ENCODE measurements around the gene ZBTB20. TPM values are rescaled to one million over a fixed set of nuclear protein-coding genes. Genes with fewer than 3 reads are reported as not detected.

Gene ZBTB20
- total RNA-seq, 3 donors from 2014 or later (not counting 1 experiment from before 2014, with no cell fraction given): 52.7 to 58.3 (median 55.9) TPM

DNA sequence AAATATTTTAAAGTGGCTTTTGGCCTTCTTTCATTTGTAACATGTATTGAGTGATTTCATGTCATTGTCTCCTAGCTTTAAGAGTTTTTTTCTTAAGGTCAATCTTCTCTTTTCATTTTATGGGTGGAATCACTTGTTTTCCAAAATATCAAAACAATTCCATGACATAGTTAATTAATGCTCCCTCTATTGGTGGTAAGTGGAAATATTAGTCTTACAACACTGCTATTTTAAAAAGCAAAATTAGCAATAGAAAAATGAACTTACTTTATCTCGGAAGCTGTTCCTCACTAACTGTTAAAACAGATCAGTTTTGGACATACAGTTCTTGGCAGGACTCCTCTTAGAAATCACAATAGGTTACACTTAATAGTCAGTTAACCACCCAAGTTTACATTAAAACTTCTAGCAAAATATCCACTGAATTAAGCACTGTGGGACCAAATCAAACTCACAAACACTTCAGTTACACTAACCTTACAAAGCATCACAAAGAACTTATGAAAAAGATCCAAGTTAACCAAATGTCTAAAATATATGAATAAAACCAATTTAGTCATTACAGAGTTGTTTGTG is 810.9 kb downstream of the ZBTB20 start:
- DNase-seq (no peak), ATAC-seq (no peak)
- Histone ChIP-seq H3K27me3 (ENCODE audit: control insufficient read depth, insufficient read depth, low read length) (no peaks in the 10 kb centered on the region), H3K4me1 (ENCODE audit: control insufficient read depth, insufficient read depth, low read length) (peaks cover 18% of the 10 kb centered on the region), H3K4me3 (ENCODE audit: low read length) (no peak overlapping the region), H3K36me3 (ENCODE audit: control insufficient read depth, insufficient read depth, low read length) (no peaks in the 10 kb centered on the region), H3K9me3 (ENCODE audit: control insufficient read depth, insufficient read depth, low read length) (no peaks in the 10 kb centered on the region), H3K27ac (ENCODE audit: low read length) (no peak overlapping the region)
- no peaks in the 10 kb centered on the region for H3K27me3 Mint-ChIP-seq (ENCODE audit: low read depth in 2 of 2)
- peaks cover 35 to 54% of the 10 kb centered on the region in 2 donors for H3K4me1 Mint-ChIP-seq
- no peaks in the 10 kb centered on the region for H3K36me3 Mint-ChIP-seq
- intact Hi-C loops (cut with micrococcal nuclease): loop anchor here (5.0 kb wide), 2 partner anchors 114 to 184 kb away; no protein-coding TSS in a partner anchor
- 93% methylated on average over 1 of the region's 1 CpG for WGBS (ENCODE audit: insufficient coverage)
- H3K27ac Mint-ChIP-seq: peak overlapping the region in 1 of 2 donors; percentile 57
- TF ChIP-seq, protein P1, sequence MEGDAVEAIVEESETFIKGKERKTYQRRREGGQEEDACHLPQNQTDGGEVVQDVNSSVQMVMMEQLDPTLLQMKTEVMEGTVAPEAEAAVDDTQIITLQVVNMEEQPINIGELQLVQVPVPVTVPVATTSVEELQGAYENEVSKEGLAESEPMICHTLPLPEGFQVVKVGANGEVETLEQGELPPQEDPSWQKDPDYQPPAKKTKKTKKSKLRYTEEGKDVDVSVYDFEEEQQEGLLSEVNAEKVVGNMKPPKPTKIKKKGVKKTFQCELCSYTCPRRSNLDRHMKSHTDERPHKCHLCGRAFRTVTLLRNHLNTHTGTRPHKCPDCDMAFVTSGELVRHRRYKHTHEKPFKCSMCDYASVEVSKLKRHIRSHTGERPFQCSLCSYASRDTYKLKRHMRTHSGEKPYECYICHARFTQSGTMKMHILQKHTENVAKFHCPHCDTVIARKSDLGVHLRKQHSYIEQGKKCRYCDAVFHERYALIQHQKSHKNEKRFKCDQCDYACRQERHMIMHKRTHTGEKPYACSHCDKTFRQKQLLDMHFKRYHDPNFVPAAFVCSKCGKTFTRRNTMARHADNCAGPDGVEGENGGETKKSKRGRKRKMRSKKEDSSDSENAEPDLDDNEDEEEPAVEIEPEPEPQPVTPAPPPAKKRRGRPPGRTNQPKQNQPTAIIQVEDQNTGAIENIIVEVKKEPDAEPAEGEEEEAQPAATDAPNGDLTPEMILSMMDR (IDR thresholded peaks at IDR 0.05): peak; percentile 54
- H3K4me3 Mint-ChIP-seq: no peak overlapping the region
- no peaks in the 10 kb centered on the region for H3K9me3 Mint-ChIP-seq

- Histone ChIP-seq H3K36me3 (ENCODE audit: control insufficient read depth, insufficient read depth, low read length) (no peaks in the 10 kb centered on the region), H3K9me3 (ENCODE audit: control insufficient read depth, insufficient read depth, low read length) (no peaks in the 10 kb centered on the region), H3K4me3 (ENCODE audit: low read length) (no peak overlapping the region), H3K27ac (ENCODE audit: low read length) (no peak overlapping the region), H3K4me1 (ENCODE audit: control insufficient read depth, insufficient read depth, low read length) (peaks cover 14% of the 10 kb centered on the region), H3K27me3 (ENCODE audit: control insufficient read depth, insufficient read depth, low read length) (no peaks in the 10 kb centered on the region)
- peak overlapping the region; percentile 6 to 78 for H3K27ac Mint-ChIP-seq
- no peaks in the 10 kb centered on the region for H3K36me3 Mint-ChIP-seq
- 93% methylated on average over 2 of the region's 2 CpGs for WGBS (ENCODE audit: insufficient coverage)
- H3K4me1 Mint-ChIP-seq: peaks cover 24 to 50% of the 10 kb centered on the region in 2 donors
- ATAC-seq (no peak), DNase-seq (no peak)
- H3K27me3 Mint-ChIP-seq (ENCODE audit: low read depth in 2 of 2): no peaks in the 10 kb centered on the region
- TF ChIP-seq, protein P1 (IDR thresholded peaks at IDR 0.05): no peak
- intact Hi-C loops (cut with micrococcal nuclease): no loop called here
- no peak overlapping the region for H3K4me3 Mint-ChIP-seq
- H3K9me3 Mint-ChIP-seq: no peaks in the 10 kb centered on the region
Measured at GRCh38 chr3:114333923-114334240, 813.2 kb downstream of the ZBTB20 start.

GRCh38 chr3:114333180-114333922 is 813.7 kb downstream of the ZBTB20 start:
- Mint-ChIP-seq H3K4me1 (peaks cover 25 to 51% of the 10 kb centered on the region in 2 donors), H3K27me3 (ENCODE audit: low read depth in 2 of 2) (no peaks in the 10 kb centered on the region), H3K9me3 (no peaks in the 10 kb centered on the region), H3K27ac (peak overlapping the region; percentile 68 to 78), H3K36me3 (no peaks in the 10 kb centered on the region), H3K4me3 (no peak overlapping the region)
- WGBS (ENCODE audit: insufficient coverage): 85% methylated on average over 4 of the region's 4 CpGs
- no peaks in the 10 kb centered on the region for H3K36me3 ChIP-seq (ENCODE audit: control insufficient read depth, insufficient read depth, low read length)
- DNase-seq (no peak), ATAC-seq (no peak)
- no peak overlapping the region for H3K4me3 ChIP-seq (ENCODE audit: low read length)
- TF ChIP-seq, protein P1 (IDR thresholded peaks at IDR 0.05): no peak
- H3K27me3 ChIP-seq (ENCODE audit: control insufficient read depth, insufficient read depth, low read length): no peaks in the 10 kb centered on the region
- no peaks in the 10 kb centered on the region for H3K9me3 ChIP-seq (ENCODE audit: control insufficient read depth, insufficient read depth, low read length)
- peaks cover 9% of the 10 kb centered on the region for H3K4me1 ChIP-seq (ENCODE audit: control insufficient read depth, insufficient read depth, low read length)
- intact Hi-C loops (cut with micrococcal nuclease): no loop called here
- peak overlapping the region; percentile 31 for H3K27ac ChIP-seq (ENCODE audit: low read length)
